ENCODE results near the gene PARVG.

Gene PARVG

GRCh38 chr22:44180706-44181032 lies at the start of gene PARVG:
Gene PARVG, plus strand, starts transcription at chr22:44180925. Its CDS starts 2,405 bp downstream, at chr22:44183330.
- no peak for DNase-seq (ENCODE audit: low spot score)

GRCh38 chr22:44131412-44131811 lies 49.3 kb upstream of the PARVG start:
- no peak for DNase-seq (ENCODE audit: low spot score)

- no peak for DNase-seq (ENCODE audit: low spot score)
Measured at GRCh38 chr22:44131989-44132685, 48.6 kb upstream of the PARVG start.

- no peak for DNase-seq (ENCODE audit: low spot score)
Measured at GRCh38 chr22:44132724-44133123, 48.0 kb upstream of the PARVG start.

- DNase-seq (ENCODE audit: low spot score), result no peak
Measured at GRCh38 chr22:44133161-44133560, 47.6 kb upstream of the PARVG start.

GRCh38 chr22:44133901-44134571 lies 46.7 kb upstream of the PARVG start:
- peak; percentile 55 for DNase-seq (ENCODE audit: low spot score)

- no peak for DNase-seq (ENCODE audit: low spot score)
Measured at GRCh38 chr22:44136112-44136511, 44.6 kb upstream of the PARVG start.

GRCh38 chr22:44136786-44137185 lies 43.9 kb upstream of the PARVG start:
- DNase-seq (ENCODE audit: low spot score), result no peak

- DNase-seq (ENCODE audit: low spot score), result no peak
Measured at GRCh38 chr22:44137415-44137814, 43.3 kb upstream of the PARVG start.

GRCh38 chr22:44139773-44140172 lies 41.0 kb upstream of the PARVG start:
- no peak for DNase-seq (ENCODE audit: low spot score)

- DNase-seq (ENCODE audit: low spot score), result no peak
Measured at GRCh38 chr22:44142421-44143104, 38.2 kb upstream of the PARVG start.

GRCh38 chr22:44143105-44143474 lies 37.6 kb upstream of the PARVG start:
- no peak for DNase-seq (ENCODE audit: low spot score)

GRCh38 chr22:44143579-44143978 lies 37.1 kb upstream of the PARVG start:
- DNase-seq (ENCODE audit: low spot score), result no peak

GRCh38 chr22:44144046-44144569 lies 36.6 kb upstream of the PARVG start:
- no peak for DNase-seq (ENCODE audit: low spot score)

GRCh38 chr22:44145544-44145943 lies 35.2 kb upstream of the PARVG start:
- no peak for DNase-seq (ENCODE audit: low spot score)

- no peak for DNase-seq (ENCODE audit: low spot score)
Measured at GRCh38 chr22:44146088-44146861, 34.5 kb upstream of the PARVG start.

GRCh38 chr22:44147008-44147645 lies 33.6 kb upstream of the PARVG start:
- DNase-seq (ENCODE audit: low spot score), result no peak

GRCh38 chr22:44147821-44148574 lies 32.7 kb upstream of the PARVG start:
- DNase-seq (ENCODE audit: low spot score), result no peak

GRCh38 chr22:44151676-44152075 lies 29.0 kb upstream of the PARVG start:
- DNase-seq (ENCODE audit: low spot score), result no peak

GRCh38 chr22:44153710-44154109 lies 27.0 kb upstream of the PARVG start:
- DNase-seq (ENCODE audit: low spot score), result no peak

GRCh38 chr22:44154436-44154942 lies 26.2 kb upstream of the PARVG start:
- no peak for DNase-seq (ENCODE audit: low spot score)
